Brain microvascular endothelial cell (primary cell): ENCODE results near the gene NR2F2.
A peak's percentile ranks its signal among the peaks of the same experiment; 100 is the strongest.

Experiments
- DNase-seq: peaks from one replicate; pipeline ENCODE4 v3.0.0-alpha.2; 2020
- H3K27ac ChIP-seq: fragments of 250-450 bp; sonication (Bioruptor Pico); 2 replicates; pipeline ENCODE4 v1.5.1; 2020; ENCODE audit warnings: mild to moderate bottlenecking, moderate library complexity
- H3K27me3 ChIP-seq: fragments of 250-450 bp; sonication (Bioruptor Pico); replicated peaks from 2 replicates; pipeline ENCODE4 v1.5.1; 2020; ENCODE audit warnings: mild to moderate bottlenecking
- H3K36me3 ChIP-seq: fragments of 250-450 bp; sonication (Bioruptor Pico); replicated peaks from 2 replicates; pipeline ENCODE4 v1.5.1; 2020; ENCODE audit warnings: mild to moderate bottlenecking
- H3K4me3 ChIP-seq: 2 replicates; pipeline ENCODE4 v1.5.1; 2011; ENCODE audit warnings: low read depth, mild to moderate bottlenecking, control low read depth, low read length, moderate library complexity
- CTCF ChIP-seq: IDR thresholded peaks from 2 replicates; pipeline ENCODE4 v1.5.1; 2011; ENCODE audit warnings: low read depth, mild to moderate bottlenecking, moderate library complexity, low read length, control low read depth, inconsistent platforms; ENCODE audit errors: missing control alignments
- in situ Hi-C: cut with HindIII; loops from 2 replicates; pipeline ENCODE4 v1.10.0; 2017; ENCODE audit warnings: low sequenced_read_pairs, low pct_ligation_motif_present

Gene NR2F2

DNA sequence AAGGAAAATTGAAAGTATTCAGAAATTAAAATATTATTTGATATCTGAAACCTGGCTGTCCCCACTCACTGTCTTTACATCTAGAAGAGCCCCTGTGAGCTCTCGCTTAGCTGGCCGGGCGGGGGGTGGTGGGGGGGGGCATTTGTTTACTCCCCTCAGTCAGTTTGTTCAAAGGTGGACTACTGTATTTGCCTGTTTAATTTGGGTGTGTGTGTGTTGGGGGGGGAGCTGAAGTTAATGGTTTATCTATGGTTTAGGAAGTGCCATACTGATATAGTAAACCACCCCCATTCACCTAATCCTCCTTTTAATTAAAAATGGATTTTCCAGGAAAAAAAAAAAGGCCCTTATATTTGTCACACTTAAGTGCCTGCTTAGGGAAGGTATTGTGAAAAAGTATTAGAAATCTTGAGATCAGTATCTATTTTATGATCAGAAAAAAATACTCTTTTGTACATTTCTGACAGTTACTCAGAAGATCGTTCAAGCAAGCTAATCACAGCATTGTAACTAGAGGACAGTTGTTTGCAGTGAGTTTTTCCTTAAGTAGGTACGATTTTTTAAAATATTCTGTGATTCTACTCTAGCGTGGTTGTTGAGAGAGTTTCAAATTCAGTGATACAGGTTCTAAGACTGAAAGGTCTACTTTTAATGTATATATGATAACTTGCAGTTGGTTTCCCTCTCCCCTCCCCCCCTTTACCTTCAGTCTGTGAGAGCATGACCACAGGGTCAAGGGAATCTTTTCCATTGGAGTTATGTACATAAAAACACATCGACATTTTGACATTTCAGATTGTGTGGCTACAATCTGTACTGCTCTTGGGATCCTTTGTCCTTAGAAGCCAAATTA lies 8.5 kb downstream of the NR2F2 start:
- no peak for TF ChIP-seq CTCF
- Histone ChIP-seq H3K36me3 (peaks cover 79% of the 10 kb centered on the region), H3K4me3 (peak overlapping the region; percentile 79), H3K27me3 (no peaks in the 10 kb centered on the region), H3K27ac (peak overlapping the region; percentile 77)
- DNase-seq, result peak; percentile 6
- in situ Hi-C loops, result loop anchor here (25.0 kb wide), 2 partner anchors 1052 to 1302 kb away; no protein-coding TSS in a partner anchor

DNA sequence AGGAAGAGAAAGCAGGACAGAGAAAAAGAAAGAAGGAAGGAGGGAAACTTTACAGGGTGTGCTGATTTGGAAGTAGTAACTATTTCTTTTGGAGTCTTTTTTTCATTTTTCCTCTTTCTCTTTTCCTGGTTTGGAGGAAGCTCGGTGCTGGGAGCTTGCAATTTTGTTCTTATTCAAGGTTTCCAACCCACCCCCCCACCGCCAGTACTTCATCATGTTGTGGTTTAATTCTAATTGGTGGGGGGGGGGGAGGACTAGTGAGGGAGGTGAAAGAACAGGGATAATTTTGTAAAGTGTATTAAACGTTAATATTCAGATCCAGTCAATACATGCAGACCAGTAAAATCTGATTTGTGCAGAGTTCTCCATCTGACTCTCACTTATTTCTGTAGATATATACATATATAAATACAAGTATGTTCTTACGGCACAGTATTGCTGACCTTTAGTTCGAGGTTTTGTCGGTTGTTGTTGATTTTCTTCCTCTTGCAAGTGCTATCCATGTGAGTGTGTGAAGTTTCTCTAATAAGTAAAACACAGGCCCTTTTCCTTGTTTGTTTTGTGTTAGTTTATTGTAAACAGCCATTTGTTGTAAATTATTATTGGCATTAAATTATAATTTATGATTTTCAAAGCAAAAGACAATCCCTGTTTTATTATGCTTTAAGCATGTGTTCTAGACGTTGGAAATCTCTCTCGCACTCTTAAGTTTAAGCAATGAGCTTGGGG lies 9.3 kb downstream of the NR2F2 start:
- DNase-seq, result peak; percentile 3
- H3K27ac ChIP-seq, result peak overlapping the region; percentile 77

GRCh38 chr15:96340348-96340597 lies 9.8 kb downstream of the NR2F2 start:
- Histone ChIP-seq H3K27ac (peak overlapping the region; percentile 77), H3K4me3 (peak overlapping the region; percentile 79), H3K36me3 (peaks cover 75% of the 10 kb centered on the region), H3K27me3 (no peaks in the 10 kb centered on the region)
- no peak for TF ChIP-seq CTCF
- no peak for DNase-seq
- in situ Hi-C loops, result loop anchor here (25.0 kb wide), 2 partner anchors 1053 to 1303 kb away; no protein-coding TSS in a partner anchor

More for the DNA sequence above, 9.3 kb downstream of the NR2F2 start:
- Histone ChIP-seq H3K27me3 (no peaks in the 10 kb centered on the region), H3K4me3 (peak overlapping the region; percentile 79), H3K36me3 (peaks cover 77% of the 10 kb centered on the region)
- in situ Hi-C loops, result loop anchor here (25.0 kb wide), 2 partner anchors 1052 to 1302 kb away; no protein-coding TSS in a partner anchor
- no peak for TF ChIP-seq CTCF

DNA sequence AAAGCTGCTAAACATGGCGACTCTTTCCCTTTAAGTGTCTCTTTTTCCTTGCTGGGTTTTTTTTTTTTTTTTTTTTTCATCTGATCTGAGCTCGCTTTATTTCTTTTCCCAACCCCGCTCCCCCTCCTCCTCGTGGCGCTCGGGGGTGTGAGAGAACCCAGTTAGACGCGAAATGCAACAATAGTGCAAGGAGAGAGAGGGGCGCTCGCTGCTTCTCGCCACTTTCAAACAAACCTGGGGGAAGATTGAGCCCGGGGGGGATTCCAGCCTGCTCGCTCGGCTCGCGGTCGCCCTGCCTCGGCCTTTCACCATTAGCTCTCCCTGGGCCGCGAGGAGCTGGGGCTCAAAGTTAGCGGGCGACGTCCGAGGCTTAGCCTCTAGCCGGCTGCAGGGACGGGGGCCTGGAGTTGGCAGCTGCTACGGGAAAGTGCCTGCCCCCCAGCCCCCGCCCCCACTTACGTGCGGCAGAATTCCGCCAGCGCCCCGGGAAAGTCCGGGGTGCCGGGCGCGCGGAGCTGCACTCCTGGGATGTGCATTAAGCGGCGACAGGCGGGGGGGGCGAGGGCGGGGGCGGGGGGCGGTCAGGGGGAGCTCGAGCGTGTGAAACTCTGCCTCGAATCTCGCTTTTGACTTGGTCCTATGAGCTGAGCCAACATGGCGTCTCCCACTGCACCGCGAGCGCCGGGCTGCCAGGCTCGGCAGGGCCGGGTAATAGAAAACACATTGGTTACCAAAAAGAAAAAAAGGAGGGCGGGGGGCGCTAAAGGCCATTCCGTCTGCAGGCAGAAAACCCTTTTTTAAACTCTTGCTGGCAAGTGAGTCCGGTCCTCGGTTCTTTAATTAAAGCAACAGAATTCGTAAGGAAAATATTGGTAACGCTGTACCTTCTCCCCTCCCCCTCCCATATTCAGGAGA lies 10.4 kb downstream of the NR2F2 start:
- Histone ChIP-seq H3K27me3 (no peaks in the 10 kb centered on the region), H3K27ac (peak overlapping the region; percentile 77), H3K36me3 (peaks cover 69% of the 10 kb centered on the region), H3K4me3 (peak overlapping the region; percentile 79)
- in situ Hi-C loops, result loop anchor here (25.0 kb wide), 2 partner anchors 1054 to 1304 kb away; no protein-coding TSS in a partner anchor
- TF ChIP-seq CTCF, result no peak
- peak; percentile 45 for DNase-seq
